OCI-M2 (cell line): ENCODE results near the gene ZNF586.
"Not testable (repeated sequence)": the region's sequence is repeated elsewhere in the genome, so short reads cannot be mapped to it uniquely, and the experiment has no call there.

Experiments
- DNase-seq: peaks from one replicate; lab custom pipeline; 2025; ENCODE audit not compliant: unreplicated experiment; lab: John Stamatoyannopoulos, UW

Gene ZNF586

GRCh38 chr19:57769345-57770131, at the start of gene ZNF586:
ZNF586 (plus strand) TSS chr19:57769676; CDS start chr19:57769843, 167 bp downstream.
- DNase-seq = peak; percentile 82

GRCh38 chr19:57719901-57720519, 49.5 kb upstream of the ZNF586 start:
- no peak for DNase-seq

DNA sequence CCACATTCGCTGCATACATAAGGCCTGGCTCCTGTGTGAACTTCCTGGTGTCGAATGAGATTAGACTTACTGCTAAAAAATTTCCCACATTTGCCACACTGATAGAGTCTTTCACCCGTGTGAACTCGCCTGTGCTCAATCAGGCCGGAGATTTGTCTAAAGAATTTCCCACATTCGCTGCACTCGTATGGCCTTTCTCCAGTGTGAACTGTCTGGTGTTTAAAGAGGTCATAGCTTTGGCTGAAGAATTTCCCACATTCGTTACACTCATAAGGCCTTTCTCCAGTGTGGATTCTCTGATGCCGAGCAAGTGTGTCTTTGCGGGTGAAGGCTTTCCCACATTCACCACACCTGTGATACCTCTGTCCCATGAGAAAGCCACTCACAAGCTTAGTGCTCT, 48.6 kb upstream of the ZNF586 start:
- DNase-seq = no peak

DNA sequence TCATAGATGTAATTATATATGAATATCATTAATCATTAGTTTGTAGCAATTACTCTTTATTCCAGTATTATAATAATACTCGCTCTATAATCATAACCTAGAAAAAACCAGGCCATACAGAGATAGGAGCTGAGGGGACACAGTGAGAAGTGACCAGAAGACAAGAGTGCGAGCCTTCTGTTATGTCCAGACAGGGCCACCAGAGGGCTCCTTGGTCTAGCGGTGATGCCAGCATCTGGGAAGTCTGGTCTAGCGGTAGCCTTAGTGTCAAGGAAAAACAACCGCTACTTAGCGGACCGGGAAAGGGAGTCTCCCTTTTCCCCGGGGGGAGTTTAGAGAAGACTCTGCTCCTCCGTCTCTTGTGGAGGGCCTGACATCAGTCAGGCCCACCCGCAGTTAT, 31.2 kb upstream of the ZNF586 start:
- DNase-seq = not testable (repeated sequence)

DNA sequence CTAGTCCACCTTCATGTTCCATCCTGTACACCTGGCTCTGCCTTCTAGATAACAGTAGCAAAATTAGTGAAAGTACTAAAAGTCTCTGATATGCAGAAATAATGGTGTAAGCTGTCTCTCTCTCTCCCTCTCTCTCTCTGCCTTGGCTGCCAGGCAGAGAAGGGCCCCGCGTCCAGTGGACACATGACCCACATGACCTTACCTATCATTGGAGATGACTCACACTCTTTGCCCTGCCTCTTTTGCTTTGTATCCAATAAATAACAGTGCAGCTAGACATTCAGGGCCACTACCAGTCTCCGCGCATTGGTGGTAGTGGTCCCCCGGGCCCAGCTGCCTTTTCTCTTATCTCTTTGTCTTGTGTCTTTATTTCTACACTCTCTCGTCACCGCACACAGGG, 30.7 kb upstream of the ZNF586 start:
- not testable (repeated sequence) for DNase-seq

DNA sequence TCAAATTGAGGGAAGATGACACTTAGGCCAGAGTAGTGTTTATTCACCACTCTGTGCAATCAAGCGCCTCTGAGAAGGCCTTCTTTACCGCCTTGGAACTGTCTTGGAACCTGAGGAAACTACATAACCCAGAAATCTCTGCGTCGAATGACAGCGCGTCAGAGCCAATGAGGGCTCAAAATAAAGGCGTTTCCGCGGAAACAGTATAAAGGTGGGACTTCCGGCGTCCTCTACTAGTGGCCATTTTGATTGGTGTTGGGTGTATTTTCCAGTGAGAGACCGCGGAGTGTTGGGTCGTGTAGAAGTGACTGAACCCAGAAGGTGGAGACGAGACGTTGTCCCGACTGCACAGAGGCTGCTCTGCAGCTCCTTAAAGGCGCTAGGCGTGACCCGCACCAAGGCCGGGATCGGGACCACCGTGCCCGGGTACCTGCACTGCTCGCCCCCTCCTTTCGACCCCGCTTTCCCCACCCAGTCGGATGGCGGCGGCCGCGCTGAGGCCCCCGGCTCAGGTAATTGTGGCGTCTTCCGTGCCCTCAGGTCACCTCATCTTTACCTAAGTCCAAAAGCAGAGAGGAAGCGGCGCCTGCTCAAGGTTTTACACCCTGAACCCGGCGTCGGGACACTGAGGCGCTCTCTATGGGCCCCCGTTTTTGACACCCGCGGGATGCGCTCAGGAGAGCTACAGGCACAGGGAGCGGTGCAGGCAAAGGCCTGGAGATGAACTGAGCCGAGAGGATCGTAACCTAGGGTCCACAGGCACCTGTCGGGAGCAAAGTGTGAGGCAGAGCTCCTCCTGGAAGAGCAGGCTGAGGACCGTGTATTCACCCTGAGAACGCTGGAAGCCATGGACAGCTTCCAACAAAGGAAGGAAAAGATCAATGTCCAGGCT, 22.6 kb upstream of the ZNF586 start, which contains the start of gene ZNF776:
TSS of gene ZNF776 (plus strand) at position 236 of the 892 bp plus-strand sequence. CDS start at position 480, 244 bp downstream.
- peak; percentile 75 for DNase-seq

GRCh38 chr19:57747472-57747807, 22.0 kb upstream of the ZNF586 start:
- no peak for DNase-seq

DNA sequence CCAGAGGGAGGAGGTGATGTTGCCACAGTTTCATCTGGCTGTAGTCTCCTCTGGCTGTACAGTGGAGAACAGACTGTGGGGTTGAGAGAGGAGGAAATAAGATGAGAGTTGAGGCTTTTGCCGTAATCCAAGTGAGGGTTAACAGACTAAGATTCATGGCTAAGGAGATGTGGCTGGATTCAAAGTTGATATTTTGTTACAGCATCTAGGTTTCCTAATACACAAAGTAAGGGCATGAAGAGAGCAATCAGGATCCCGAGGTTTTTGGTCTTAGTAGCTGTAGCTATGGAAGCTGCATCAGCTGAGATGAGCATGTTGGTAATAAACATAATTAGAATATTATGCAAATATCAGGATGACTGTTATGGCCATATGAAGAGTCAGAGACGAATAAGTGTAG, 21.4 kb upstream of the ZNF586 start:
- no peak for DNase-seq

GRCh38 chr19:57754091-57754673, 15.3 kb upstream of the ZNF586 start:
- no peak for DNase-seq

- DNase-seq = no peak
Measured at GRCh38 chr19:57755031-57755430, 14.4 kb upstream of the ZNF586 start.

DNA sequence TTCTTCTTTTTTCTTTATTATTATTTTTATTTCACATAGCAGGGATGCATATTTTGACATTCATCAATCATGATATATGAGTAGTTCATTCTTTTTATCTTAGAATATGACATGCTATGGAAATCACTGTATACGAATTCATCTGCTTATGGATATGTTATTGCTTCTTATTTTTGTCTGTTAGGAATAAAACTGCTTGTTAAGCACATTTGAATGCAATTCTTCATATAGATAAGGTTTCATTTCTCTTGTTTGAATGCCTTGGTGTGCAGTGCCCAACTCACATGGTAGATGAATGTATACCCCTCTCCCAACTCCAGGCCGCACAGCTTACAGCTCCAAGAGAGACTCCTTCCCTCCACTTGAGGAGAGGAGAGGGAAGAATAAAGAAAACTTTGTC, 11.5 kb upstream of the ZNF586 start:
- DNase-seq = no peak

- no peak for DNase-seq
Measured at GRCh38 chr19:57759096-57759495, 10.4 kb upstream of the ZNF586 start.

- no peak for DNase-seq
Measured at GRCh38 chr19:57771417-57771816, 1.9 kb downstream of the ZNF586 start.

DNA sequence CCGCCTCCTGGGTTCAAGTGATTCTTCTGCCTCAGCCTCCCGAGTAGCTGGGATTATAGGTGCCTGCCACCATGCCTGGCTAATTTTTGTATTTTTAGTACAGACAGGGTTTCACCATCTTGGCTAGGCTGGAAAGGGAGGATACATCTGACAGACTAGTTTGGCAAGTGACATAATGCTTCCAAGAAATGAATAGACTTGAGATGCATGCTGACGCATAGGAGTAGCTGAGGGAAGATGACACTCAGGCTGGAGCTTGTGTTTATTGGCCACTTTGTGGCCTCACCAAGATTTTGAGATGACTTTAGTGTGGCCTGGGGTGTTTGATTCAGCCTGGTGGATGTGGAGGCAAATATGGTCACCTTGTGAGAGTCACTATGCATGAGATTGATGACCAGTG, 4.0 kb downstream of the ZNF586 start:
- no peak for DNase-seq

DNA sequence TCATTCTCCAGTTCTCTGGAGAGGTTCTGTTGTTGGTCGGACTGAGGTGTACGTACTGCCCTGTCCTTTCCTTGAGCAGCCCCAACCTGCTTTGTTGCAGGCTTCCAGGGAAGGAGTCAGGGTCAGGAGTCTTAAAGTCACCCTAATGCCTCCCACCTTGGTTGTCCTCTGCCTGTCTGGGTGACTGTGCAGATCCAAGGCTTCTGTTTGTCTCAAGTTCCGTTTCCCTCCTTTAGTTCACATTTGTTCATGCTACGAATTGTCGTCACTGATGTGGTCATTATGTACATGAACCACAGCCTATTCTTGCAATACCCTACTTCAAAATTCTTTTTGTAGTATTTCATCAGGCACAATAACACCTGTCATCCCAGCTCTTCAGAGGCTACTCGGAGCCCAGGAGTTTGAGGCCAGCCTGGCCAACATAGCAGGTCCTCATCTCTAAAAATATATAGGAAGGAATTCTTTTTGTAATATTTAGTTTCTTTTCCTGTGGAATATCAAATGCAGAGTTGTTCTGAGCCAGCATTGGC, 7.4 kb downstream of the ZNF586 start:
- no peak for DNase-seq

DNA sequence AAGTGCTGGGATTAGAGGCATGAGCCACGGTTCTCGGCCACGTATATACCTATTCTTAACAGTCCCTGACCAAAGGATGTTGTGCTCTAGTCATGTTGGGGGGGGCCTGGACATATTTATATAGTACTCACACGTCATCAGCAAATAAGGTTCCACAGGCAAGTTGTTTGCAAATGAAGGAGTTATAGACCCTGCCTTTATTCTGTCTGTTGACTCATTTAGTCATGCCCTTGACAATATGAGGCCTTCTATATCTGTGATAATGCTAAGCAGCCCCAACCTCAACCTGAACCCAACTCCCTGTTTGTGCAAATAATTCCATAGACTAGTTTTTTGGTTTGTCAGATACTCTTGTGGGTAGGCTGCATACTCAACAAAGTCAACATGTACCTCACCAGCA, 8.9 kb downstream of the ZNF586 start:
- DNase-seq = no peak

DNA sequence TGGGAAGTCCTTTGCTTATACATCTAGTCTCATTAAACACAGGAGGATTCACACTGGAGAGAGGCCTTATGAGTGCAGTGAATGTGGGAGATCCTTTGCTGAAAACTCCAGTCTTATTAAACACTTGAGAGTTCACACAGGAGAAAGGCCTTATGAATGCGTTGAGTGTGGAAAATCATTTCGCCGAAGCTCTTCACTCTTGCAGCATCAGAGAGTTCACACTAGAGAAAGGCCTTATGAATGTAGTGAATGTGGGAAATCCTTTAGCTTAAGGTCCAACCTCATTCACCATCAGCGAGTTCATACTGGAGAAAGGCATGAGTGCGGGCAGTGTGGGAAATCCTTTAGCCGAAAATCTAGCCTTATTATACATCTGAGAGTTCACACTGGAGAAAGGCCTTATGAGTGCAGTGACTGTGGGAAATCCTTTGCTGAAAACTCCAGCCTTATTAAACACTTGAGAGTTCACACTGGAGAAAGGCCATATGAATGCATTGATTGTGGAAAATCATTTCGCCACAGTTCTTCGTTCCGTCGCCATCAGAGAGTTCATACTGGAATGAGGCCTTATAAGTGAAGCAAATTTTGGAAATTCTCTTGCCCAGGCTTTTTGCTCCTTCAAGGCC, 9.9 kb downstream of the ZNF586 start:
- no peak for DNase-seq

DNA sequence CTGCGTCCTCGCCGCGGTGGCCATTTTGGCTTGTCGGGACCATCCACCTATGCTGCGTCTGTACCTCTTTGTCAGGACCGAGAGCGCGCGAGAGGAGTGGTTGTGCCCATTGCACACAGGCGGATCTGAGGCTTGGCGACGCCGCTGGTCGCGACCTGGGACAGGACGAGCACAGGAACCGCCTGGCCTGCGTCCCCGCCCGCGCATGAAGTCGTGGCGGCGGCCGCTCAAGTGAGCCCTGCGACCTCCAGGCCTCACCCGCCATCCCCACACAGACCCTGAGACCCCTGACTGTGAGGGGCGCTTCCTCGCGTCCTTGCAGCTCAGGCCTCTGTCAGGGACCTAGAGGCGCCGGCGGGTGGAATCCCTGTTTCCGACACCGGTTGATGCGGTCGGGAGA, 16.8 kb downstream of the ZNF586 start:
- no peak for DNase-seq

DNA sequence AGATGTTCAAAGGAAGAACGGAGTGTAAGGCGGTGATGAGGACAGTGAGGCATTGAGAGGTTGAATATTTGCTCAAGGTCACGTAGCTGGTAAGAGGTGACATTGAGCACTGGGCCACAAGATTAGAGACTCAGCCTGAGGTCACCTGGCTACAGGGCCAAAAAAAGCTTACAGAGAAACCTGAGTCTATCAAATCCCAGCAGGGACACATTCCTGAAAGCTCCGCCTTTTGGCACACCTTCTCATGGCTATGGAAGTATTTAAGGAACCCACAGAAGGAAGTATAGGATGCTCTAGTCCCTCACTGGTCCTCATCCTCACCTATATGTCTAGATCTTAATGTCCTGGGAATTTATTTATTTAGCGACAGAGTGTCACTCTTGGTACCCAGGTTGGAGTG, 17.4 kb downstream of the ZNF586 start:
- no peak for DNase-seq

DNA sequence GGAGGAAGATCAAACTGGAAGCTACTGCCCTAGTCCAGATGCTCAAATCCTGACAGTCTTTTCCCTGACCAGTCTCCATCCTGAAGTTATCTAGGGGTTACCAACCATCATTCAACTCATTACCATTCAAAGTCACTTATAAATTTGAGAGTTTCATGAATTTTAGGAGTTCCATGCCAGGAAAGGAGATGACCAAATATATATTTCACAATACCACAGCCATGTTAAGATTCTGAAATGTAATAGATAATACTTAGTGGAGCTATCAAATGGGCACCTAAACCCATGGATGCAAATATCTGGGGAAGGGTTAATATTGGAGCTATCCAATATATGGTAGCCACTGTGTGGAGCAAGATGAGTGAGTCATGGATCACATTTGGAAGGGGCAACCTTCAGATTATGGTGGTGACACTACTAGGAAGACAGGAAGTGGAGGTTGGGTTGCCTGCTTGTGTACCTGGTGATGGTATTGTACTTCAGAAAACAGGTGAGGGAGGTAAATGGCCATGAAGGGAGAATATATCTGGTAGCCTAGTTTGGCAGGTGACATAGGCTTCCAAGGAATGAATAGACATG, 18.7 kb downstream of the ZNF586 start:
- DNase-seq = no peak
